Lower lobe of right lung (tissue), 2 donors: Measurements from ENCODE around the gene SLC6A13. TPM values are rescaled to one million over a fixed set of nuclear protein-coding genes. Genes with fewer than 3 reads are reported as not detected.

Source experiments
- ATAC-seq, 2 donors: fragments of 200-7000 bp; cut with Tn5 transposase; one replicate each; pipeline ENCODE4 v1.9.1; 2020 to 2022; ENCODE audit warnings: mild to moderate bottlenecking in 2 of 2, moderate library complexity in 2 of 2
- DNase-seq: peaks from one replicate; pipeline ENCODE4 v3.0.0-alpha.2; 2020
- H3K27ac ChIP-seq: fragments of 200-600 bp; one replicate; pipeline ENCODE4 v1.8.0; 2022
- H3K27me3 ChIP-seq: fragments of 200-600 bp; one replicate; pipeline ENCODE4 v1.8.0; 2022; ENCODE audit warnings: low read depth
- H3K36me3 ChIP-seq: fragments of 200-600 bp; one replicate; pipeline ENCODE4 v1.8.0; 2022; ENCODE audit warnings: mild to moderate bottlenecking
- H3K4me1 ChIP-seq: fragments of 200-600 bp; one replicate; pipeline ENCODE4 v1.8.0; 2022
- H3K4me3 ChIP-seq: fragments of 200-600 bp; one replicate; pipeline ENCODE4 v1.8.0; 2022; ENCODE audit warnings: mild to moderate bottlenecking
- H3K9me3 ChIP-seq: fragments of 200-600 bp; one replicate; pipeline ENCODE4 v1.8.0; 2022
- intact Hi-C: fragments of 100-400 bp; cut with DNase I; formaldehyde crosslinking; loops from one replicate; pipeline ENCODE4 v1.11.0; 2022
- total RNA-seq: library from RNA; stranded (reverse); fragmentation: NEBNext Ultra II Directional; extraction: Animal tissue kit (Norgen Biotek cat#: 25700); gene quantifications from one replicate; pipeline ENCODE4 v1.2.1, GENCODE V29; 2021
- TF ChIP-seq, protein P1 (sequence below): fragments of 200-600 bp; IDR thresholded peaks from one replicate; pipeline ENCODE4 v1.8.0; 2022; ENCODE audit warnings: antibody characterized with exemption, mild to moderate bottlenecking
- donor health status: DM: no; HTN: yes; CAD: no; lungs with severe emphysema.

The SLC6A13 gene
- total RNA-seq, 1 donor from 2014 or later: 5.0 TPM

DNA sequence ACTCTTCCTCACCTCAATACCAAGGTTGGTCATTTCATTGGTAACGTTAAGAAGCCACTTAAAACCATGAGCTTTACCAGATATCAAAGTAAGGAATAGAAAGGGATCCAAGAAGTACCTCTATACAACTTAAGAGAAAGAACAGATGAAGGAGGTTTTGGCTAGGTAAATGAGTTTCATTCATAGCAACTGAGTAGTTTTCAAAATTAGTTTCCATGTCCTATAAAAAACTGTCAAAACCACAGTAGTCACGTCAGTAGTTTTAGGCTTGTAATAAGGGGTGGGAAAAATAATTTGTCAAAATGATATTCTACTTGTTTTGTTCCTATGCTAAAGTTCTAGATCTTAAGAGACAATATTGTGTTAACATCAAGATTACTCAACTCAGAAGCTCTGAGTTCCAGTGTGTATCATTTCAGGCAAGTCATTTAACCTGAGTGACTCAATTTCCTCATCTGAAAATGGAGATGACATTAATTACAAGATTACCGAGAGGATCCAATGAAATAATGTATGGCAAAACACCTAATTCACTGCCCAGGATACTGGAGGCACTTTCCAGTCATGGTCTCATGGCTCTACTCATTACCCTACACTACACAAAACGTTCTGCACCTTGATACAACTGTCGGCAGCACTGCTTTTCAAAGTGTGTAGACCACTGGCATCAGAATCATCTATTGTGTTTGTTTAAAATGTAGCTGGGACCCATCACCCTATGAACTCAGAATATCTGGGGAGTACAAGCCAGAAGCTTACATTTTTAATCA, 24.1 kb upstream of the SLC6A13 start:
- H3K9me3 ChIP-seq: no peaks in the 10 kb centered on the region
- no peak overlapping the region for H3K27ac ChIP-seq
- H3K27me3 ChIP-seq: no peaks in the 10 kb centered on the region
- H3K36me3 ChIP-seq: peaks cover 78% of the 10 kb centered on the region
- DNase-seq (no peak), ATAC-seq (no peak)
- intact Hi-C loops: no loop called here
- no peak overlapping the region for H3K4me3 ChIP-seq
- no peaks in the 10 kb centered on the region for H3K4me1 ChIP-seq
- TF ChIP-seq, protein P1, sequence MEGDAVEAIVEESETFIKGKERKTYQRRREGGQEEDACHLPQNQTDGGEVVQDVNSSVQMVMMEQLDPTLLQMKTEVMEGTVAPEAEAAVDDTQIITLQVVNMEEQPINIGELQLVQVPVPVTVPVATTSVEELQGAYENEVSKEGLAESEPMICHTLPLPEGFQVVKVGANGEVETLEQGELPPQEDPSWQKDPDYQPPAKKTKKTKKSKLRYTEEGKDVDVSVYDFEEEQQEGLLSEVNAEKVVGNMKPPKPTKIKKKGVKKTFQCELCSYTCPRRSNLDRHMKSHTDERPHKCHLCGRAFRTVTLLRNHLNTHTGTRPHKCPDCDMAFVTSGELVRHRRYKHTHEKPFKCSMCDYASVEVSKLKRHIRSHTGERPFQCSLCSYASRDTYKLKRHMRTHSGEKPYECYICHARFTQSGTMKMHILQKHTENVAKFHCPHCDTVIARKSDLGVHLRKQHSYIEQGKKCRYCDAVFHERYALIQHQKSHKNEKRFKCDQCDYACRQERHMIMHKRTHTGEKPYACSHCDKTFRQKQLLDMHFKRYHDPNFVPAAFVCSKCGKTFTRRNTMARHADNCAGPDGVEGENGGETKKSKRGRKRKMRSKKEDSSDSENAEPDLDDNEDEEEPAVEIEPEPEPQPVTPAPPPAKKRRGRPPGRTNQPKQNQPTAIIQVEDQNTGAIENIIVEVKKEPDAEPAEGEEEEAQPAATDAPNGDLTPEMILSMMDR: no peak

DNA sequence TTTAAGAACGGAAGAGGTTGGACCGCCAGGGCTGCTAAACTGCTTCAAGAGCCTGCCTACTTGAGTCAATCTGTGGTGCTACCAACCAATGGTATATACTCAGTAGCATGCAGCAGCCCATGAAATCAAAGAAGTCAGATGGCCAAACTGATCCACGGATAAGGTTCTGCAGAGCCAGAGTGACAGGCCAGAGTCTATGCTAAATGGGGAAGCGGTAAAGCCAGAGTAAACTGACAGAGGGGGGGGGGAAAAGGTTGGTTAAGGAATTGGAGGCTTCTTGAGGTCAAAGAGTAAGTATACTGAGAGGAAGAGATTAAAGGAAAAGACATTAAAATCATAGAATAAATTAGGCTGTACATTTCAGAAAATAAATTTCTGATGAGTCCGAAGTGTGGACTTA, 15.4 kb upstream of the SLC6A13 start:
- H3K27ac ChIP-seq: no peak overlapping the region
- H3K36me3 ChIP-seq: peaks cover 13% of the 10 kb centered on the region
- no peak for DNase-seq
- H3K27me3 ChIP-seq: no peaks in the 10 kb centered on the region
- TF ChIP-seq, protein P1: no peak
- ATAC-seq: no peak
- H3K4me3 ChIP-seq: no peak overlapping the region
- no peaks in the 10 kb centered on the region for H3K4me1 ChIP-seq
- H3K9me3 ChIP-seq: no peaks in the 10 kb centered on the region
- intact Hi-C loops: no loop called here

DNA sequence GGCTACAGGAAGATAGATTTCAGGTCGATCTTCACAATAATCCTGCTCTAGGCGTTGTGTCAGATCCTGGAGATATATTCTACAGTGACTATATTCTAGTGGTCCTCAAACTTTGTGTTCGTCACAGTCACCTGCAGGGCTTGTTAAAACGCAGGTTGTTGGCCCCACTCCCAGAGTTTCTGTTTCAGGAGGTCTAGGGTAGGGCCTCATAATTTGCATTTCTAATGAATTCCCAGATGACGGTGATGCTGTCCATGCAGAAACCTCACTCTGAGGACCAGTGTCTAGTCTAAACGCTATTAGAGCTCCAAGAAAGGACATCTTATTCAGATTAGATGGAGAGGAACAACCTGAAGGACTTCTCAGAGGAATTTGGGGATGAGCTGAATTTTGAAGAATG, 13.2 kb upstream of the SLC6A13 start:
- Histone ChIP-seq H3K9me3 (no peaks in the 10 kb centered on the region), H3K4me3 (no peak overlapping the region), H3K4me1 (no peaks in the 10 kb centered on the region), H3K27me3 (no peaks in the 10 kb centered on the region), H3K27ac (no peak overlapping the region), H3K36me3 (peaks cover 5% of the 10 kb centered on the region)
- ATAC-seq: no peak
- TF ChIP-seq, protein P1: no peak
- intact Hi-C loops: no loop called here
- DNase-seq: no peak

DNA sequence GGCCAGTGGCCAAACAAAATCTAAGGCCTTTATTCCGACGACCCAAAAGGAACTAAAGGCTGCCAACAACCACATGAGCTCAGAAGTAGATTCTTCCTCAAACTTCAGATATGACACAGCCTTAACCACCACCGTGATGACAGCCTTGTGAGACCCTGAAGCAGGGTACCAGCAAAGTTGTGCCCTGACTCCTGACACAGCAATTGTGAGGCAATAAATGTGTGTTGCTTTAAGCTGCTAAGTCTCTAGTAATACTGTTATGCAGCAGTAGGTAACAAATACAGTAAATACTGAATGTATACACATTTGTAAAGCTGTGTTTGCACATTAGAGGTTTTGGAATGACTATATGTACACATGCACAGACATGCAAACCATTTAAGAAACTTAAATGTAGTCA, 10.7 kb upstream of the SLC6A13 start:
- Histone ChIP-seq H3K36me3 (no peaks in the 10 kb centered on the region), H3K4me1 (no peaks in the 10 kb centered on the region), H3K27me3 (no peaks in the 10 kb centered on the region), H3K9me3 (no peaks in the 10 kb centered on the region), H3K4me3 (no peak overlapping the region), H3K27ac (no peak overlapping the region)
- no peak for ATAC-seq
- TF ChIP-seq, protein P1: no peak
- no peak for DNase-seq
- intact Hi-C loops: no loop called here

DNA sequence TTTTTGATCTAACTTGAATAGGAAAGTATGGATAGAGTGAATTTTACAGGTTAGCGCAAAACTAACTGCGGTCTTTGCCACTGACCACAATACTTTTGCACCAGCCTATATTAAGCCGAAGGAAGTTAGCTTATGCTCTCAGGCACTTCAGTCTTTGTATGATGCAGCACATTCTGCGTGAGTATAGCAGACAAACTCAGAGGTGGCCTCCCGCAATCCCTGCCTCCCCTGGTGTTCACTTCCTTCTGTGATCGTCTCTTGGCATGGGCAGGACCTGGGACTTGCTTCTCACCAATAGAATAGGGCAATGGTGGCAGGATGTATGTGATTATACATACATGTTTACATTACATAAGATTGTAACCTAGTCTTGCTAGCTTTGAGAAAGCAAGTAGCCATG, 10.3 kb upstream of the SLC6A13 start:
- Histone ChIP-seq H3K27ac (no peak overlapping the region), H3K4me1 (no peaks in the 10 kb centered on the region), H3K4me3 (no peak overlapping the region), H3K27me3 (no peaks in the 10 kb centered on the region), H3K9me3 (no peaks in the 10 kb centered on the region), H3K36me3 (no peaks in the 10 kb centered on the region)
- intact Hi-C loops: no loop called here
- ATAC-seq (no peak), DNase-seq (no peak)
- TF ChIP-seq, protein P1: no peak
